Activated effector memory CD4-positive, alpha-beta T cell treated with anti-CD3 and anti-CD28 coated beads, Interleukin-2, amount 50 U/mL, for 16 hours (primary cell): ENCODE results near the gene ARHGAP4.

Experiments used
- DNase-seq: peaks from one replicate; pipeline ENCODE4 v3.0.0-alpha.2; 2020

Gene ARHGAP4

GRCh38 chrX:153961292-153961691, 35.2 kb upstream of the ARHGAP4 start:
- no peak for DNase-seq

GRCh38 chrX:153960786-153961185, 34.7 kb upstream of the ARHGAP4 start:
- DNase-seq: no peak

- DNase-seq: no peak
Measured at GRCh38 chrX:153960077-153960476, 34.0 kb upstream of the ARHGAP4 start.

DNA sequence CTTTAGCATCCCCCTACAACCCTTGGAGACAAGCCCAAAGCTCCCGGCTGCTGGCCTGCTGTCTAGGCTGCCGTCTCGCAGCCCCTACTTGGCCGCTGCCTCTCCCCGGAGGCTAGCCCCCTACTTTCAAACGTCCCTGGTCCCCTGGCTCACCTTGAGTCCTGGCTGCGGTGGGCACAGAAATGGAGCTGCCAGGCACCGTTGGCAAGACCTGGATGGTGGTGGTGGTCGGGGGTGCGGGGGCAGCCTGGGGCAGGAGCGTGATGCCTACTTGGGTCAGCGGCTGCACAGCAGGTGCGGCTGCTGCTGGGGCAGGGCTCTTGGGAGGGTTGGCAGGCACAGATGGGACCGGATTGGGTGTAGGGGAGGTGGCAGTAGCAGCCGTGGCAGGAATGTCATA, 33.6 kb upstream of the ARHGAP4 start:
- no peak for DNase-seq

DNA sequence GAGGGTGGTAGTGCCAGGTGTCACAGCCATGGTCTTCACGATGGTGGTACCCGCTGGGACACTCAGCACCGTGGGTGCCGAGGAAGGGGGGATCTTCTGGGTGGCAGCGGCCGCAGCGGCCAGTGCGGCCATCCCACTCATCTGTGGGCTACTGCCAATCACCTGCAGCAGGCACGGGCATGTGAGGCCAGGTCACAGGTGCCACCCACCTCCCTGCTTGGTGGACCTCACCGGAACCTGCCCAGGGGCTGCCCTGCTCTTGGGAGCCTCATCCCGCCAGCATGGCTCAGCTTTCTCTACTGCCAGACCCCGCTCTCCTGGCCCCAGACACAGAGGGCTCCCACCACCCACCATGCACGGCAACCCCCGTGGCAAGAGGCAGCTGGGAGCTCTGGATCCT, 32.5 kb upstream of the ARHGAP4 start:
- no peak for DNase-seq

GRCh38 chrX:153957224-153957623, 31.2 kb upstream of the ARHGAP4 start:
- DNase-seq: no peak

GRCh38 chrX:153956044-153956907, 30.2 kb upstream of the ARHGAP4 start:
- DNase-seq: no peak

- no peak for DNase-seq
Measured at GRCh38 chrX:153955228-153955732, 29.2 kb upstream of the ARHGAP4 start.

GRCh38 chrX:153954558-153955227, 28.6 kb upstream of the ARHGAP4 start:
- DNase-seq: no peak

GRCh38 chrX:153953892-153954557, 28.0 kb upstream of the ARHGAP4 start:
- no peak for DNase-seq

GRCh38 chrX:153953342-153953830, 27.3 kb upstream of the ARHGAP4 start:
- peak; percentile 91 for DNase-seq

DNA sequence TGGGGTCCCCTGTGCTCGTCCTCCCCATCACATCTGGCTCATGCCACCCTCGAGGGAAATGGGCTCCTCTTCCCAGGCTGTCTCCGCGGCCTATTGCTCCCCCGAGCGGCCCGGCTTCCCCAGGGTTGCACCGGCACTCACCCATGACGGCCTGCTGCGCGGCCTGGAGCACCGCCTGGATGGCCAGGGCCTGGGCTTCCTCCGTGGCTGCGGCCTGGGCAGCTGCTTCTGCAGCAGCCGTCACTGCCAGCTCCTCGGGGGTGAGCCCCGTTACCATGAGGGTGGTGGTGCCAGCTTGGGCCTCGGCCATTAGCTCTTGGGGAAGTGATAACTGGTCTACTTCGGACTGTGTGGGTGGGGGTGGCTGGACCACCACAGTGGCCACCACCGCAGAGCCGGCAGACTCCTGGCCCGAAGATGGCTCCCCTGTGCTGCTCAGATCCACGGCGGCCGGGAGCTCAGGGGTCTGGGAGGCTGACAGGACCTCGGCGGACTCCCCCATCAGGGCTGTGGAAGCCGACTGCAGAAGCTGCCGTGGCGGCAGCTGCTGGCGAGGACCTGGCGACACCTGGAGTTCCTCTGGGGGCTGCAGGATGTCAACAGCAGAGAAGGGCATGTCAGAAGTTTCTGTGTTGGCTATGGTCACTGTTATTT, 26.4 kb upstream of the ARHGAP4 start:
- DNase-seq: no peak

DNA sequence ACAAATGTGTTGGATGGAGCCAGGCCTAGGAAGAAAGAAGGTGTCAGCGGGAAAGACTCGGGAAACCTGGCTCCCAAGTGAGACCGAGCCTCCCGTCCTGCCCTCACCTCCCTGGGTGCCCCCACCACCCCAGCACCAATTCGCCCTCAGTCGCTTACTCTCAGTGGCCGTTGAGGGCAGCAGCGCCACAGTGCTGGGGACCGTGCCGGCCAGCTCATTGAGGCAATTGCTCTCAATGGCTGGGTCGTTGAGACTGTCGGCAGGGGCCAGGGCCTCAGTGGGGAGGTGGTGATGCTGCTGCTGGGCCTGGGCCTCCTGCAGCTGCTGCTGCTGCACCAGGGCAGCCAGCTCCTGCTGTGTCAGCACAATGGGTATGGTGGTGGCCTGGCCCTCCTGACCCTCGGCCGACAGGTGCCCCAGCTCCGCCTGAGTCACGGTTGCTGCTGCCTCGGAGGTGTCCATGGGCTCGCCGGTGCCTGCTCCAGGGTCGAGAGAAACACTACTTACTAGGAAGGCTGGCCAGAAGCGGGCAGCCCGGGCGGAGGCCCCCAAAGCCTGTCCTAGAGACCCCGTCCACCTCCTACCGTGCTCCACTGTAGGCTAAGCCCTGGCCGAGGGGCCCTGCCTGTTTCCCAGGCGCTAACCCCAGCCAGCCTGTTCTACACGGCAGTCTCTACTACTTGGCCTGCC, 25.8 kb upstream of the ARHGAP4 start:
- DNase-seq: no peak

DNA sequence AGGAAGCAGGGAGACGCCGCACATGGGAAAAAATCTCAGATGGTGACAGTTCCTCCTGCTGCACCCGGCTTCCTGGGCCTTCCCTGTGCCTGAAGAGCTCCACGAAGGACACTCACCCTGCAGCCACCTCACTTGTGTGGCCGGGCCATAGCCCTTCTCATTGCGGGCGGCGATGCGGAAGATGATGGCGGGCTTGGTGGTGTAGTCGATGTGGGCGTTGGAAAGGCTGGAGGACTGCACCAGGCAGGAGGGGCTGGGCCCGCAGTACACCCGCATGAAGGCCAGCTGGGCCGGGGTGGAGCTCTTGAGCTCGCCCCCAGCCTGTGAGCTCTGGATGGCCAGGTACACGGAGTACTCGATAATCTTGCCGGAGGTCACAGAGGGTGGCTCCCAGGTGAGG, 24.1 kb upstream of the ARHGAP4 start:
- DNase-seq: no peak

- DNase-seq: no peak
Measured at GRCh38 chrX:153948847-153949805, 23.1 kb upstream of the ARHGAP4 start.

GRCh38 chrX:153948002-153948466, 22.0 kb upstream of the ARHGAP4 start:
- no peak for DNase-seq

DNA sequence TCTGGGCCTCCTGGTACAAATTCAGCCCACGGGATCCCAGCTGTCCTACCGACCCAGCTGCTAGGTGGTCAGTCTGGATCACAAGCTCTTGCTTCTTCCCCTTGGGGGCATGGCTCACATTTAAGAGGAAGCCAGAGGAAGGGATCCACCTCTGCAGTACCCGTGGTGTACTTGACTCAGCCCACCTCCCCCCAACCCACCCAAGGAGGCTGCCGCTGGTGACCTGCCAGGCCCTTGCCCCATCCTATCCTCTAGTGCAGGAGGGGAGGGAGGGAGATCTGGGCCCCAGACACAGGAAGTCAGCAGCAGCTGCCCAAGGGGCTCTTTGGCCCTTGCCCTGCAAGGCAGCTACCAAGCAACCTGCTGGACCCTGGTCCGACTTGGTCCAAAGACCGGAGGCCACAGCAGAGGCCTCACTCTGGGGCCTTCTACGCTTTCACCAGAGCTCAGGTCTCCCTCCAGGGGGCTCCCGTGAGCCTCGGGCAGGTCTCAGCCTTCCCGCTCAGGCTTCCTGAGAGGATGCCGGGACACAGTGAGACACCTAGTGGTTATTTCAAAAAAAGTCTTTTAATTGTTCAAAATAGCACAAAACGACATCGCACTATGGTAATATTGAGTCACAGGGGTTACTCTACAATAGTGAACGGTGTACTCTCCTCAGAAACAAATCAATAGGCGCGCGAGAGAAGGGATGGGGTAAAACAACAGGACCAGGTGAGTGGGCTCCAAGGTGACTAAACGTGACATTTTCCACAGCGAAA, 21.1 kb upstream of the ARHGAP4 start:
- DNase-seq: peak; percentile 90

DNA sequence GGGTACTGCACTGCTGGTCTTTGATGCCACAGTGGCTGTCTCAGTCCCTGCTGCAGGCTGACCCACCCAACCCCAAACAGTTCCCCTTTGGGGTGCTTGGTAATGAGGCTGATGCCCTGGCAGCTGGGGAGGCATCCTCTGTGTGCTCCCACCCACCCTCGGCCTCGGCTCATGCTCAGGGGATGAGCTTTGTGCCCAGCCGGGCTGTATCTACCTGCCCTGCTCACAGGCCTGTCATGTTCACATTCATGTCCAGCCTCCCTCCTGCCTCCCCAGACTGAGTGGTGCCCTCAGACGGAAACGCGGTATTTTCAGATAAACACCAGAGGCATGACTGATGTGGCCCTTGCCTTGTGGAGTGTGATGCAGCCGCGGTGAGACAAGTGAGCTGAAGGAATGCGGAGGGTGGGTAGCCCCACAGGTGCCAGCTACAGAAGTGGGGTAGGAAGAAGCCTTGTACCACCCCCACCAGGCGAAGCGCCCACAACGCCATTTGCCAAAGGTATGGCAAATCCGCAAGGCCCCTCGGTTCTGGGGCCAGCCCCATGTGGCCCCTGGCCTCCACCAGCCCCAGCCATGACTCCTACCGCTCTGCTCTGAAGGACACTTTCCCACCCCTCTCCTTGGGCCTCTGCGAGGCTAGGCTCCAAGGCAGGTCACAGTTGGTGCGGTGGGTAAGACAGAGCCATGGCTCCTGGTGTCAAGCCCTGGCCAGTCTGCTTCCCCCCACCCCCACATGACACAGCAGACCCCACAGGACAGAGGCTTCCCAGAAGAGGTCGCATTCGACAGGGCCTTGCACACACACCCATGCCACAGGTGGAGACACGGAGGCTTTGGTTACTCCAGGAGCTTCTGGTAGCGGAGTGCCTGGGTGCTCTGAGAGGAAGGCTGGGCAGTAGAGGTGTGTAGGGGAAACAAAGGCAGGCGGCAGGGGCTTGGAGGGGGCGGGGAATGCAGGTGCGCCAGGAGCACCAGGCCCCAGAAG, 20.2 kb upstream of the ARHGAP4 start:
- no peak for DNase-seq

DNA sequence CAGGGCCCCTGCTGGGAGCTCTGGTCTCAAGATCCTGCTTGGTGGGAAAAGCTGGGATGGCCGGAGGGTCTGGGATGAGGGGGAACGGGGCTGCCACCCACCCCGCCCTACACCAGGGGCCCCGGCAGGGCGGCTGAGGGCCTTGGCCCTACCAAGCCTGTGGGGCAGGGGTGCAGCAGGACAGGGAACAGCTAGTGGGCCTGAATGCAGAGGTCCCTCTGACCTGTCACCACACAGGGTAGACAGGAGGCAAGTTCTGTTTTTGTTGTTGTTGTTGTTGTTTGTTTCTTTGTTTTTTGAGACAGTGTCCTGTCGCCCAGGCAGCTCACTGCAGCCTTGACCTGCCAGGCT, 18.7 kb upstream of the ARHGAP4 start:
- DNase-seq: no peak
